GM12891 (cell line): ENCODE measurements around the gene DIDO1.

ENCODE experiments used
- PAX5 ChIP-seq: IDR thresholded peaks from 2 replicates; pipeline ENCODE4 v1.6.1; 2011; ENCODE audit warnings: low read length, moderate library complexity, mild to moderate bottlenecking; ENCODE audit not compliant: insufficient read depth, severe bottlenecking
- POLR2A ChIP-seq: IDR thresholded peaks from 2 replicates; pipeline ENCODE4 v1.6.1; 2011; ENCODE audit warnings: low read depth, low read length, control low read depth
- POLR2AphosphoS5 ChIP-seq: IDR thresholded peaks from 2 replicates; pipeline ENCODE4 v1.6.1; 2011; ENCODE audit warnings: low read depth, low read length, control low read depth
- POU2F2 ChIP-seq: IDR thresholded peaks from 2 replicates; pipeline ENCODE4 v1.6.1; 2011; ENCODE audit warnings: low read depth, mild to moderate bottlenecking, control low read depth, low read length, moderate library complexity
- SPI1 ChIP-seq: IDR thresholded peaks from 2 replicates; pipeline ENCODE4 v1.6.1; 2011; ENCODE audit warnings: low read depth, low read length, control low read depth
- TAF1 ChIP-seq: IDR thresholded peaks from 2 replicates; pipeline ENCODE4 v1.6.1; 2011; ENCODE audit warnings: low read depth, low read length, control low read depth

- TF ChIP-seq POLR2AphosphoS5 (no peak), TAF1 (no peak), POLR2A (no peak), SPI1 (no peak), POU2F2 (no peak), PAX5 (no peak)
These were observed 9.1 kb upstream of the DIDO1 start for GRCh38 chr20:62935204-62935967.
